GM19025 (cell line): ENCODE results near the gene TRIM58.

Experiments
- ATAC-seq: cut with Tn5 transposase; IDR thresholded peaks from one replicate; pipeline ENCODE4 v1.9.1; 2021; ENCODE audit warnings: mild to moderate bottlenecking, low read depth, moderate library complexity; ENCODE audit not compliant: unreplicated experiment

TRIM58 gene, protein sequence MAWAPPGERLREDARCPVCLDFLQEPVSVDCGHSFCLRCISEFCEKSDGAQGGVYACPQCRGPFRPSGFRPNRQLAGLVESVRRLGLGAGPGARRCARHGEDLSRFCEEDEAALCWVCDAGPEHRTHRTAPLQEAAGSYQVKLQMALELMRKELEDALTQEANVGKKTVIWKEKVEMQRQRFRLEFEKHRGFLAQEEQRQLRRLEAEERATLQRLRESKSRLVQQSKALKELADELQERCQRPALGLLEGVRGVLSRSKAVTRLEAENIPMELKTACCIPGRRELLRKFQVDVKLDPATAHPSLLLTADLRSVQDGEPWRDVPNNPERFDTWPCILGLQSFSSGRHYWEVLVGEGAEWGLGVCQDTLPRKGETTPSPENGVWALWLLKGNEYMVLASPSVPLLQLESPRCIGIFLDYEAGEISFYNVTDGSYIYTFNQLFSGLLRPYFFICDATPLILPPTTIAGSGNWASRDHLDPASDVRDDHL

GRCh38 chr1:247857069-247857984, at the start of gene TRIM58:
Gene TRIM58, plus strand, starts transcription at chr1:247857187. Its CDS starts 60 bp downstream, at chr1:247857247.
- ATAC-seq = no peak

DNA sequence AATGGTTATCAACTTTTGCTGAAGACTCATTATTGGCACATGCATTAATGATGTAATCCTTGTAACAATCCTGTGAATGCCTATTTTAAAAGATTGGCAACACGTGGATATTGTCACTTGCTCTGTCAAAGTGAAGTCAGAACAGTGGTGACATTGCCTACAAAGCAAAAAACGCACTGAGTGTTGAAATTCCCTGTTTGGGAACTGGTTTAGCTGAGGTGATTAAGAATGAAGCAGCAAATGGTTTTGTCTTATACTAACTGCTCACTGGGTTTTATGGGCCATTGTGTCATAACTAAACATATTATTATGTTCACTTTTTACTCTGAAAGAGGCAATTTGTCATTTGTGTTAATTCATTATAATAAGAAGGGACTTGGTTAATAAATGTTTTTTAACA, 44.4 kb upstream of the TRIM58 start:
- ATAC-seq = no peak

- no peak for ATAC-seq
Observed at GRCh38 chr1:247822060-247822459, 34.9 kb upstream of the TRIM58 start.

DNA sequence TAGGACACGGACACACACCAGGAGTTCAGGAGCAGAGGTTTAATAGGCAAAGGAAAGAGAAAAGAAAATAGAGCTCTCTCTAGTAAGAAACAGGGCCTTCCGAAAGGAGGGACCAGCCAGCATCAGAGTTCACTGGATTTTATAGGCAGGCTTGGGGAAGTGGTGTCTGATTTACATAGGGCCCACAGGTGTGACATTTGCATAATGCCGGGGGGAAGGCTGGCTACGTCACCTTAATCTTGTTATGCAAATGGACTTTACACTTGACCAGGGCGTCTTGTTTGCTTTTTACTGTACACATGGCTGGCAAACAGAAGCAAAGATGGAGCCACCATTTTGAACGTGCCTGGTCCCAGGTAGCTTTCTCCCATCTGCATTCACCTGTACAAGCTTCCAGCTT, 33.0 kb upstream of the TRIM58 start, which contains the start of gene OR14A16:
Gene OR14A16, minus strand, starts transcription at position 97 of the 400 bp plus-strand sequence. CDS start 8,390 bp downstream, outside the sequence.
- no peak for ATAC-seq

DNA sequence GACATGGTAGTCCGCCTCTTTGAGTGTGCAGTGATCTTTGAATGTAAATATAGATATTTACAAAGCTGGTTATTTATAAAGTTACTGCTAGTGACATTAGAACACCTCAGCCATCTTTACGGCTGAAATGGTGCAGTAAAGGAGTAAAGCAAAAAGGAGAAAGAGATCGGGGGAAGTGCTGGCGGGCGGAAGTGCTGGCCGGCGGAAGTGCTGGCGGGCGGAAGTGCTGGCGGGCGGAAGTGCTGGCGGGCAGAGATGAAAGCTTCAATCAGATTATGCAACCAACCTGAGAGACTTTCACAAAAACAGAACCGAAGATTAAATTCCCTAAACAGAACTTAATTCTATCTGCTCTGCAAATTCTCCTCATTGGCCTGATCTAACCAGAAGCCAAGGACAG, 31.6 kb upstream of the TRIM58 start:
- no peak for ATAC-seq

- no peak for ATAC-seq
Observed at GRCh38 chr1:247829656-247830055, 27.3 kb upstream of the TRIM58 start.

GRCh38 chr1:247833601-247834000, 23.4 kb upstream of the TRIM58 start:
- ATAC-seq = no peak

- ATAC-seq = no peak
Observed at GRCh38 chr1:247840818-247841217, 16.2 kb upstream of the TRIM58 start.

DNA sequence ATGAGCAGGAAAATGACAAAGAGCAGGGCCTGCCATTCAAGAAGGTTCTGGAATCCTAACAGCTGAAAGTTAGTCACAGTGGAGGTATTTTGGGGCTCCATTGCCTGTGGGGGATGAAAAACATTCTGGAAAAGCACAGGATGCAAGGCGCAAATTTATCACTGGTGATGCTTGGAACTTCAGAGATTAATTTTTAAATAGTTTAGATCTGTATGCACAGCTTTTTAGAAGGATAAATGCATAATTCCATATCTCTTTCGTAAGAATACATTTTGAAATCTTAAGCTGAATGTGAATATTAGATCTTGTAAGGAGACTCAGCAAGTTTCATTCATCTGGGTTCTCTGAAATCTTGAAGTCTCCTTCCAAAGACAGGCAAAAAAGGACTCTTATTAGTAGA, 15.2 kb upstream of the TRIM58 start, which contains the start of gene OR11L1:
Gene OR11L1, minus strand, starts transcription at position 101 of the 400 bp plus-strand sequence. Its CDS starts 0 bp downstream, at position 101.
- no peak for ATAC-seq

DNA sequence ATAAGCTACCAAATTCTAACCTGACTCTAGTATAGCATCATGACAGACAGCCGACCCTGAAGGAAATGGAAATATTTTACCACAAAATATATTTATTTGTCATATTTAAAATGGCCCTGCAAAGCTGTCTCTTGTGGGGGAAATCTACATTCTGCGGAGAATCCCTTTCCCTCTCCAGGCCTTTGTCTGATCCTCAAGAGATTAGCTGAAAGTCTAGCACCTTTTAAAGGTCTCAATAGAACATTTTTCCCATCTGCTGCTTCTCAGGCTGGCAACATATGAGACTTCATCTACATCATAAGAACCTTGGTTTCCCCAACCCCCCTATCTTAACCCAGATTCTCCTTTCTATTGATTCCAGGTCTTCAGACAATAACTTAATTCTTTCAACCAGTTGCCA, 13.6 kb upstream of the TRIM58 start:
- no peak for ATAC-seq

- no peak for ATAC-seq
Observed at GRCh38 chr1:247845011-247845692, 11.8 kb upstream of the TRIM58 start.

GRCh38 chr1:247845693-247846017, 11.3 kb upstream of the TRIM58 start:
- ATAC-seq = no peak

DNA sequence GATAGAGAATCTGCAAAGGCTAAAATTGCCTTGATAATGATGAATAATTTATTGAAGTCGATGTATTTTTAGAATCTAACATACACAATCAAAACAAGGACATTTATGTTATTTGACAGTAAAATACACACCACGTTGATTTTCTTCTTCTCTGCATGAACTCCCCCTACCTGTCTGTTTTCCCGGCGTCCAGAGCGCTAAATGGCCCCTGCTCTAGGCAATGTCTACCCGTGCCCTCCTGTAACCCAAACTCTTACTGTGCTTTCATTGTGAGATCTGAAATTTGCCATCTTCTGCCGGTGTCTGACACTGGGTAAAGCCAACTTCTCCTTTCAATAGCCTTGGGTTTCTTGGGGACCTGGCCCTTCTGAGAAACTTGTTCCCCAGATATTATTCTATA, 8.6 kb upstream of the TRIM58 start:
- no peak for ATAC-seq

DNA sequence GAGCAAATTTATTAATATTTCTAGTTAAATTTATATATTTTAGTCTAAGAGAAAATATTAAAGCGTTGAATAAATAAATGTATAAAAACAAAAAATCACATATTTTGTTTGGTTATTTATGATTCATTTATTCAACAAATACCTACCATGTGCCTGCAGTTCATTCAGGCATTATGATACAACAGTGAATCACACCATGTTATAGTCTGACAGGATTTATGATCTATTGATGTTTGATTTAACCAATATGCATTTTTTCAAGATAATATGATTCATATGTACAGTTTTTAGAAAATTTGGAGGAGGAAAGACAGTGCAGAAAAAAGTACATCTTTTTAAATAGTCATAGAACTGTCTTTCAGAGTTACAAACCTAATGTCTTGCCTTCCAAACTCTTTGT, 7.4 kb upstream of the TRIM58 start:
- ATAC-seq = no peak

DNA sequence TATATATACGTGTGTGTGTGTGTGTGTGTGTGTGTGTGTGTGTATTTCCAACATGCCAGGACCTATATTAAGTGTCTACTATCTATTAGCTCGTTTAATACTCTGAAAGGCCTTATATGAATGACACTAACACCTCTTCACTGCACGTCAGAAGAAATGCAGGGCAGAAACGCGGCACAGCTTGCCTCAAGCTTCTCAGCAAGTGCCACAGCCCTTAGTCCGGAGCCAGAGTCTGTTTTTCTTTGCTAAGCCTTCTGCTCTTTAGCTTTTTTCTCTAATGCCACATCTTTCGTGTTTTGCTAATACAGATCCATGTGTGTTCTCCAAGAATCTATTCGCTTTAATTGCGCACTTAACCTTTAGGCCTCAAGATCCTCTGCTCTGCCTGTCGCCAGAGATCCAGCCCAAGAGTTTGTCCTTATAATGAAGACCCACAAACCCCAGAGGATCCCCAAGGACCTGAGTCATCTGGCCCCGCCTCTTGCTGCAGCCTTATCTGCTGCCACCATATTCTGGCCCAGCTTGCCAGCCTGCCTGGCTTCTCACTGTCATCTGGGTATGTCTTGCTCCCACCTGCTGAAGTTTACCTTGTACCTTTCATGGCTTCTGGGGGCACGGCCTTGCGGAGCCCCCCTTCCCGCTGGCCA, 2.0 kb upstream of the TRIM58 start:
- no peak for ATAC-seq

DNA sequence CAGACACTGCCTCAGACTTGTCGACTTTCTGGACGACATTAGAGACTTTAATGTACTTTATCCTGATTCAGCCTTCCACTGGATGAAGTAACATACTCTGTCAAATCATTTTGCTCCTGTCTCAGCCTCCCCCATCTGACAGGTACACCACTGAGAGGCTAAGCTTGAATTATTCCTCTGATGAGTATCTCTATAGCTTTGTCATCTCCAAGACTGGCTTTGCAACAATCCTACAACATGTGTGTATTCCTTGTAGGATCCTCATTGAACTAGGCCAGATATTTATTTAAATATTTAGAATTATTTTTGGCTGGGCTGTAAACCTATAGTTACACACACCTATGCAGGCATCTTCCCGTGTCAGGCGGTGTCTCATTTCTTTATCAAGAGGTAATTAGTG, 1.1 kb upstream of the TRIM58 start:
- no peak for ATAC-seq

DNA sequence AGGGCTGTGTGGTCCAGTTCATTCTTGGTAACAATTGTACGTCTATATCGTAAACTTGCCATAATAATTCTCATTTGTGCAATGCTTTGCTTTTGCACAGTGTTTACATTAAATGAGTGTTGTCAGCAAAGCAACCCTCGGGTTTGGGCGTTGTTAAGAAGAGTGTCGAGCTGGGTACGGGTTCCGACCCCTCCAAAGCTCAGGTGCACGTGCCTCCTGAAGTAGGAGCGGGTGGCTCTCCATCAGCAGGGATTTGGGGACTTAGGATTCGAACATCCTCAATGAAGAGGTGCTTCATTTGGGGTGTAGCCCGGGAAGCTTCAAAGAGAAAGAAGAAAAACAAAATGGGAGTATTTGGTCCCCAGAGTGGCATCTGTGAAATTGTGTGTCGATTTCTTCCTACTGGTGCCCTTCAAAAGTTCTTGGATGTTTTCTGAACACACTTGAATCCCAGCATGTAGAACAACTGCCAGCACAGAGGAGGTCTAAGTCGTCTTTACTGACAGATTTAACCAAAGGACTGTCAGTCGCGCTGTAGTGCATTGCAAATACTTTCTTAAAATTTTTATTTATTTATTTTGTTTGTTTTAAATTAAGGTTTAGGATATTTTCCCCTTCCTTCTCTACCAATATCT, 1.1 kb downstream of the TRIM58 start:
- no peak for ATAC-seq

DNA sequence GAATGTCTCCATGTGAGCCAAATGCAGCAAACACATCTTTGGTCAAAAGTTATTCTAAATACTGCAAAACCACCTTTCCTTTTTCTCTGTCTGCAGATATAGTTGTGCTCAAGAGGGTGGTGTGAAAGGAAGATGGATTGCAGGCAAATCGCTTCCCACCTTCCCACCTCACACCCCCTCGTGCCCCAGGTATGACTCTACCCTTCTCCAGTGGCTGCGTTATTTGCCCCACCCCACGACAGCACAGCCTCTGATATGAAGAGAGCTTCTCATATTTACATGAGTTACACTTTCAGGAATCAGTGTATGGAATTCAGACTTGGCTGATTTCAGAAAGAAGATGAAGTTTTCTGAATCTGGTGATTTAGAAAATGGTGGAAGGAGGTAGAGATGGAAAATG, 5.8 kb downstream of the TRIM58 start:
- ATAC-seq = no peak

DNA sequence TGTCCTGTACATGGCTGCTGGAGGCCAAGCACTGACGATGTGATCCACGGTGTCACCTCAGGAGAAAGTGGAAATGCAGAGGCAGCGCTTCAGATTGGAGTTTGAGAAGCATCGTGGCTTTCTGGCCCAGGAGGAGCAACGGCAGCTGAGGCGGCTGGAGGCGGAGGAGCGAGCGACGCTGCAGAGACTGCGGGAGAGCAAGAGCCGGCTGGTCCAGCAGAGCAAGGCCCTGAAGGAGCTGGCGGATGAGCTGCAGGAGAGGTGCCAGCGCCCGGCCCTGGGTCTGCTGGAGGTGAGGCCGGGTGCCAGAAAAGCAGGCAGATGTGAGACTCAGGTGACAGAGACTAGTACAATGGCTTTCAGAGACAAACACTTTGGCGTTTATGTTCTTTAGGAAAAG, 7.7 kb downstream of the TRIM58 start:
- no peak for ATAC-seq

GRCh38 chr1:247865416-247865815, 8.4 kb downstream of the TRIM58 start:
- ATAC-seq = no peak
